Activated T-cell treated with anti-CD3 and anti-CD28 coated beads for 1 hour (primary cell): ENCODE results near the gene CHMP3.
"Not testable (repeated sequence)": the region's sequence is repeated elsewhere in the genome, so short reads cannot be mapped to it uniquely, and the experiment has no call there.

Experiments
- DNase-seq: peaks from one replicate; pipeline ENCODE4 v3.0.0-alpha.2; 2020; ENCODE audit warnings: low read depth

CHMP3 gene

DNA sequence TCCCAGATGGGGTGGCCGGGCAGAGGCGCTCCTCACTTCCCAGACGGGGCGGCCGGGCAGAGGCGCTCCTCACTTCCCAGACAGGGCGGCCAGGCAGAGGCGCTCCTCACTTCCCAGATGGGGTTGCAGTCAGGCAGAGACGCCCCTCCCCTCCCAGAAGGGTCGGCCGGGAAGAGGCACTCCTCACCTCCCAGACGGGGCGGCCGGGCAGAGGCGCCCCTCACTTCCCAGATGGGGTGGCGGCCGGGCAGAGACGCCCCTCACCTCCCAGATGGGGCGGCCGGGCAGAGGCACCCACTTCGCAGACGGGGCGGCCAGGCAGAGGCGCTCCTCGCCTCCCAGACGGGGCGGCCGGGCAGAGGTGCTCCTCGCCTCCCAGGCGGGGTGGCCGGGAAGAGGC is 13.8 kb downstream of the CHMP3 start:
- not testable (repeated sequence) for DNase-seq

DNA sequence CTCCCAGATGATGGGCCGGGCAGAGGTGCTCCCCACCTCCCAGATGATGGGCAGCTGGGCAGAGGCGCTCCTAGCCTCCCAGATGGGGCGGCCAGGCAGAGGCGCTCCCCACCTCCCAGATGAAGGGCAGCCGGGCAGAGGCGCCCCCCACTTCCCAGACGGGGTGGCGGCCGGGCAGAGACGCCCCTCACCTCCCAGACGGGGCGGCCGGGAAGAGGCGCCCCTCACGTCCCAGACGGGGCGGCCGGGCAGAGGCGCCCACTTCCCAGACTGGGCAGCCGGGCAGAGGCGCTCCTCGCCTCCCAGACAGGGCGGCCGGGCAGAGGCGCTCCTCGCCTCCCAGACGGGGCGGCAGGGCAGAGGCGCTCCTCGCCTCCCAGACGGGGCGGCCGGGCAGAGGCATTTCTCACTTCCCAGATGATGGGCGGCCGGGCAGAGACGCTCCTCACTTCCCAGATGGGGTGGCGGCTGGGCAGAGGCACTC is 14.3 kb downstream of the CHMP3 start:
- DNase-seq = not testable (repeated sequence)

- DNase-seq = not testable (repeated sequence)
Observed at GRCh38 chr2:86548165-86548912, 14.9 kb downstream of the CHMP3 start.

DNA sequence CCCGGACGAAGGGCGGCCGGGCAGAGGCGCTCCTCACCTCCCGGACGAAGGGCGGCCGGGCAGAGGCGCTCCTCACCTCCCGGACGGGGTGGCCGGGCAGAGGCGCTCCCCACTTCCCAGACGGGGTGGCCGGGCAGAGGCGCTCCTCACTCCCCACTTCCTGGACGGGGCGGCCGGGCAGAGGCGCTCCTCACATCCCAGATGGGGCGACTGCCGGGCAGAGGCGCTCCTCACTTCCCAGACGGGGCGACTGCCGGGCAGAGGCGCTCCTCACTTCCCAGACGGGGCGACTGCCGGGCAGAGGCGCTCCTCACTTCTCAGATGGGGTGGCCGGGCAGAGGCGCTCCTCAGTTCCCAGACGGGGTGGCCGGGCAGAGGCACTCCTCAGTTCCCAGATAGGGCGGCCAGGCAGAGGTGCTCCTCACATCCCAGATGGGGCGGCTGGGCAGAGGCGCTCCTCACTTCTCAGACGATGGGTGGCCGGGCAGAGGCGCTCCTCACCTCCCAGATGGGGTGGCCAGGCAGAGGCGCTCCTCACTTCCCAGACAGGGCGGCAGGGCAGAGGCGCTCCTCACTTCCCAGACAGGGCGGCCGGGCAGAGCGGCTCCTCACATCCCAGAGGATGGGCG is 17.8 kb downstream of the CHMP3 start:
- DNase-seq = not testable (repeated sequence)

DNA sequence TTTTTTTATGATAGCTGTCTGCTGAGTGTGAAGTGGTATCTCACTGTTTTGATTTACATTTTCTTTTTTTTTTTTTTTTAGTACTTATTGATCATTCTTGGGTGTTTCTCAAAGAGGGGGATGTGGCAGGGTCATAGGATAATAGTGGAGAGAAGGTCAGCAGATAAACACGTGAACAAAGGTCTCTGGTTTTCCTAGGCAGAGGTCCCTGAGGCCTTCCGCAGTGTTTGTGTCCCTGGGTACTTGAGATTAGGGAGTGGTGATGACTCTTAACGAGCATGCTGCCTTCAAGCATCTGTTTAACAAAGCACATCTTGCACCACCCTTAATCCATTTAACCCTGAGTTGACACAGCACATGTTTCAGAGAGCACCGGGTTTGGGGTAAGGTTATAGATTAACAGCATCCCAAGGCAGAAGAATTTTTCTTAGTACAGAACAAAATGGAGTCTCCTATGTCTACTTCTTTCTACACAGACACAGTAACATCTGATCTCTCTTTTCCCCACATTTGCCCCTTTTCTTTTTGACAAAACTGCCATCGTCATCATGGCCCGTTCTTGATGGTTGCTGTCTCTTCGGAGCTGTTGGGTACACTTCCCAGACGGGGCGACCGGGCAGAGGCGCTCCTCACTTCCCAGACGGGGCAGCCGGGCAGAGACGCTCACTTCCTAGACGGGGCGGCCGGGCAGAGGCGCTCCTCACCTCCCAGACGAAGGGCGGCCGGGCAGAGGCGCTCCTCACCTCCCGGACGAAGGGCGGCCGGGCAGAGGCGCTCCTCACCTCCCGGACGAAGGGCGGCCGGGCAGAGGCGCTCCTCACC is 18.8 kb downstream of the CHMP3 start:
- DNase-seq = not testable (repeated sequence)

DNA sequence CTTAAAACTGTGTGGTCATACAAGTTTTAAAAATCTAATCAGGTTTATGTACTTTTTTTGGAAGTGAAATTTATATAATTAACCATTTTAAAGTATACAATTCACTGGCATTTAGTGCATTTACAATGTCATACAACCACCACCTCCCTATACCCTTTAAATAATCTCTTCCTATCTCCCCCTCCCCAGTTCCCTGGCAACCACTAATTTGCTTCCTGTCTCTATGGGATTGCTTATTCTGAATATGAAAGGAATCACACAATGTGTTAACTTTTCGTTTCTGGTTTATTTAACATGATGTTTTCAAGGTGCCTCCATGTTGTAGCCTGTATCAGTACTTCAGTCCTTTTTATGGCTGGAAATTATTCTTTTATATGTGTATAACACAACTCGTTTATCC is 19.4 kb downstream of the CHMP3 start:
- no peak for DNase-seq

DNA sequence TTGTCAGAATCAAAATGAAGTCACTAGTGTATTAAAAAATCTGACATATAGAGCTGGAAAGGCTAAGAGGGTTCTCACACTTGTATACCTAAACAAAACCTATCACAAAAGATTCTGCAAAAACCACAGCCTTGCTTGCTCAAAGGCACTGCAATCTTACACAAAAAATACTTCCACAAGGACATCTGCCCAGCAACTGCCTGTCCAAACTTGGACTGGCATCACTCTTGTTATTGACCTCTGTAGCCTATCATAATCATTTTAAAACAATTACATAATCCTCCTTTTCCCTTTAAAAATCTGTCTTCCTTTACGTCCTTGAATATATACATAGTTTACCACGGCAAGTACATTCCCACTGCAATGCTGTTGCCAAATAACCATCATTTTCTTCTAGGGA is 19.9 kb downstream of the CHMP3 start:
- no peak for DNase-seq

- DNase-seq = no peak
Observed at GRCh38 chr2:86542814-86543213, 20.4 kb downstream of the CHMP3 start.

DNA sequence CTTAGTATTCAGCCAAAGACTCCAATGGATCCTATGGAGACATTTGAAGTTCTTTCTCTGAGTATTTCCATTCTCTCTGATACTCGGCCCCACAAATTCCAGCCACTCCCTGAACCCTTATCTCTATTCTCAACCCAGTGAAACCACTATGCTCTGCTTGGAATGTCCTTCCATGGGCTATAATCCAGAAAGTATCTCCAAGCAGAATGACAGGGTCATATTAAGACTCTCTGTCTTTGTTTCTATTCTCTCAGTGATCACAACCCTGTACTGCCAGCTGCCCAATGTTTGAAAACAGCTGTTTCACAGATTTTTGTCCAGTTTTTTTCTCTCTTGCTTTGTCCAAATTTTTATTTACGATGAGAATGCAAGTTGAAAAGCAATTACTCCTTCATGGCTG is 21.9 kb downstream of the CHMP3 start:
- DNase-seq = no peak

DNA sequence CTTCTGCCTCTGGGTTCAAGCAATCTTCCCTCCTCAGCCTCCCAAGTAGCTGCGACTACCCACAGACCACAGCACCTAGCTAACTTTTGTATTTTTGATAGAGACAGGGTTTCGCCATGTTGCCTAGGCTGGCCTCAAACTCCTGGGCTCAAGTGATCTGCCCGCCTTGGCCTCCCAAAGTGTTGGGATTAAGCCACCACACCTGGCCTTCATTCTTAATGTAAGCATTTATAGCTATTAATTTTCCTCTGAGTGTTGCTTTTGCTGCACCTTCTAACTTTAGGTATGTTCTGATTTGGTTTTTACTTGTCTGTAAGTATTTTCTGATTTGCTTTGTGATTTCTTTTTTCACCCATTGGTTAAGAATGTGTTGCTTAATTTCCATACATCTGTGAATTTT is 29.7 kb downstream of the CHMP3 start:
- DNase-seq = no peak

- DNase-seq = no peak
Observed at GRCh38 chr2:86525421-86526340, 37.6 kb downstream of the CHMP3 start.

- no peak for DNase-seq
Observed at GRCh38 chr2:86523491-86523890, 39.8 kb downstream of the CHMP3 start.

- DNase-seq = no peak
Observed at GRCh38 chr2:86522711-86523110, 40.5 kb downstream of the CHMP3 start.

DNA sequence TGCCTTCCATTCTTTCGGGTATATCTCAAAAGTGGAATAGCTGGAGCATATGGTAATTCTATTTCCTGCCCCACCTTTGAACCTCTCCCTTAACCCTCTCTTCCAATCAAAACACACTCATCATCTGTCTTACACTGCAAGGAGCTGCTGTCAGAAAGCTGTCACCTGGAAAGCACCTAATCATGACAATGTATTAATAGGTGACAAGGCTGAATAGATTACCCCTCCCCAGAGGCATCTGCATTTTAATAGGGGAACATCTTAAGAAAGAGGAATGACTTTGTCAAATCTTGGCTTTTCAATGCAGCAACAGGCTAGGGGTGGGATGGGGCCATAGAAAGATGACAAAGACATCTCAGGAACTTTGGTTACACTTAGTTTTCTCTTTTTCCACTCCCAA is 41.3 kb downstream of the CHMP3 start:
- no peak for DNase-seq

DNA sequence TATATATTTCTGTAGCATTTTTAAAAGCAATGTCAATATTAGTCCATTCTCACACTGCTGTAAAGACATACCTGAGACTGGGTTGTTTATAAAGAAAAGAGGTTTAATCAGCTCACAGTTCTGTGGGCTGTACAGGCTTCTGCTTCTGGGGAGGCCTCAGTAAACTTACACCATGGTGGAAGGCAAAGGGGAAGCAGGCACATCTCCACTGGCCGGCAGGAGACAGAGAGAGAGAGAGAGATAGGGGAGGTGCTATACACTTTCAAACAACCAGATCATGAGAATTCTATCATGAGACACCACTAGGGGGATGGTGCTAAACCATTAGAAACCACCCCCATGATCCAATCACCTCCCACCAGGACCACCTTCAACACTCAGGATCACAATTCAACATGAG is 43.1 kb downstream of the CHMP3 start:
- DNase-seq = no peak

DNA sequence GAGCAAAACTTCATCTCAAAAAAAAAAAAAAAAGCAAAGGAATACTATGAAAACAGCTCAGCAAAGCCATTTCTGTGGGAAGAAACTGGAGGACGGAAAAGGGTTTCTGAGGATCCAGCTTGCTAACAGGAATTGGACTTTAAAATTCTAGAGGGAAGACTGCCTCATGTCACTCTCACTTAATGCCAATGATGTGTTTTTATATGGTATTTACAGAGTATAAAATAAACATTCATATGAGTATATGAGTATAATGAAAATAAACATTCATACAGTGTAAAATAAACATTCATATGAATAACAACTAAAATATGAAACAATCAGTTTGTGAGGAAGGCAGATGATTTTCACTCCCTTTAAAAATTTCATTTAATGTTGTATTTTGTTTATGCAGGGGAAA is 43.9 kb downstream of the CHMP3 start:
- no peak for DNase-seq

- DNase-seq = peak; percentile 13
Observed at GRCh38 chr2:86518481-86518880, 44.8 kb downstream of the CHMP3 start.

DNA sequence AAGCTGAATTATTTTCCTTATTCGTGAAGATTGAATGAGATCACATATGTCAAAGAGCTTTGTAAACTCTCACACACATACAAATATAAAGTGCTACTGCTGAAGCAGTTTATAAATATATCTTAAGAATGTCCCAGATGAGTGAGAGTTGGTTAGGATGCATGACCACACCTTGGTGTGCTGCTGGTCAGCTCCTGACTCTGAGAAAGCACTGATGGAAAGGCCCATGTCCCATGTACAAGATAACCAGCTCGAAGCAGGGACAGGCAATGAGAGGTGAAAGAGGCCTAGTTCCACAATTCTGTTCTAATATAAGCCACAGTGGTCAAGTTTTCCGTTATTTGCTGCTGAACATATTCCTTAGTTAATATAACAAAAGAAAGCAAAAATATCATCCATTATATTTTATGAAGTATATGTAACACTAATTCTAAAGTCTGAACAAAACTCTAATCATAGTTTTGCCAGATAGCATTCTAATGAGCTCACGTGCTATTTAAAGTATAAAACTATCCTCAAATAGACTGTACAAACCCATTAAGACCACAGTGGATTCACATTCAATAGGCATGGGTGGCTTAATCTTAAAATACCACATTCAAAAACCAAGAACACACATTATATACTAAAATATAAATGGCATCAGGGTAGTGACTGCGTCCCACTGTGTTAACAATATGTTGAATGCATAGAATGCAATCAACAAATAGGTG is 49.1 kb downstream of the CHMP3 start:
- DNase-seq = no peak

DNA sequence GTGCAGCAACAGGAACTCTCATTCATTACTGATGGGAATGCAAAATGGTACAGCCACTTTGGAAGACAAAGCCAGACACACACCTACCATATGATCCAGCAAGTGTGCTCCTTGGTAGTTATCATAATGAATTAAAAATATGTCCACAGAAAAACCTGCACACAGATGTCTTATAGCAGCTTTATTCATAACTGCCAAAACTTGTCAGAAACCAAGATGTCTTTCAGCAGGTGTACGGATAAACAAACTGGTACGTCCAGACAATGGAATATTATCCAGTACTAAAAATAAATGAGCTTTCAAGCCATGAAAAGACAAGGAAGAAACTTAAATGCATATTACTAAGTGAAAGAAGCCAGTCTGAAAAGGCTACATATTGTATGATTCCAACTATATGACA is 50.4 kb downstream of the CHMP3 start:
- no peak for DNase-seq

- no peak for DNase-seq
Observed at GRCh38 chr2:86512034-86512433, 51.2 kb downstream of the CHMP3 start.

DNA sequence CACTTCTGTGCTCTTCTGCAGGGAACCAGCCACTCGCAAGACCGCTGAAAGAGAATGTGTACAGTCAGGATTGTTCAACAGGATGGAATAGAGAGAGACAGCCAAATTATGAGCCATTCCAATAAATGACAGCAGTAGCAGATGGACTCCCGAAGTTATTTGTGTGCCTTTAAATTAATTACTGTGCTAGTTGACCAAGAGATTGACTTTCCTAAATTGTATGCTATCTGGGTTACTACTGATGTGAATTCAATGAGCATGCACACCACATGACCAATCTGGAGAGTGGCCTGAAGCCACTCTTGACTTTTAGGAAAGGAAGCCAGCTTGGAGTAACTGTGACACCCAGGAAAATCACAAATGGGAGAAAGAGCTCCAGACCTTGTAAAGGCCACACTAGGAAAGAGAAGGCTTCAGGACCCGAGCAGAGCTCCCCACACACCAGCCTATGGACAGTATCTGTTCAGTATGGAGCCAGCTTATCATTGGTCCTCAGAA is 52.8 kb downstream of the CHMP3 start:
- no peak for DNase-seq
